ENCODE results near the gene TOM1L2. TPM values are rescaled to one million over a fixed set of nuclear protein-coding genes. Genes with fewer than 3 reads are reported as not detected.

TOM1L2 gene
- total RNA-seq, 1 experiment from 2014 or later, result 24.1 TPM

DNA sequence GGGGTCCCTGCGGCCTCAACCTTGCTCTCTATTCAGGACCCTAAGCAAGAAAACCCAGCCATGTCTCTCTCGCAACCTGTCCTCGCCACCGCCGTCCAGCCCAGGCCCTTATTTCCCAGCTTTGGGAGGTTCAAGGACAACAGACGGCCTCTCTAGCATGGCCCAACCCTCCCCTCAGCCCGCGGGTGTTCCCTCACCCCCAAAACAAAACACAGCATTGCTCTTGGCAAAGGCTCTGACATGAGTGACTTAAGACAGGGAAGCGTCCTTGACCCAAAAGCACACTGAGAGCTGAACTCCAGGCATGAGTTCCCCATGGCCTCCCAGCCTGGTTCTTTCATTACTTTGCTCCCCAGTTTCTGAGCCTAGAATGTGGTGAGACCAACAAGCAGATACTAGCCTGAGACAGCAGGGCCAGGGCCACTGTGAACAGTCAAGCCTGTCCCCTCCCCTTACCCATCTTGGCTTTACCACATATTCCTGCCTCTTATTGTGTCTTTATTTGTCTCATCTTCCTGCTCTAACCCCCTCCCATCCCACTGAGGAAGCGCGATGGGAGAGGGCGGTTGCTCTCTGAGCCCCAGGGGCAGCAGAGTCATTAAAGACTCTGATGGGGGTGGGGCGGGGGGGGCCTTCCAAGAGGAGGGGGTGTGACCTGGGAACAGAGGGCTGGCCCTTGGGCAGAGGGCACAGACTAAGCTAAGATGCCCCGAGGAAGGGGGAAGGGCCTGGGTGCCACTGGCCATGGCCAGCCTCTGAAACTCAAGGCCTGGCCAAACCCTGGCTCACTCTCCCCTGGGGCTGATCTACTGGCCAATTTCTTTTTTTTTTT, 147.2 kb downstream of the TOM1L2 start (continued):
- TF ChIP-seq POLR2AphosphoS5 (IDR thresholded peaks at IDR 0.05; ENCODE audit: low read depth, low read length), result no peak
- TF ChIP-seq CEBPB (IDR thresholded peaks at IDR 0.05; ENCODE audit: low read depth), result no peak
- no peak for TF ChIP-seq FOSL1 (IDR thresholded peaks at IDR 0.05; ENCODE audit: low read depth)
- TF ChIP-seq RAD21 (IDR thresholded peaks at IDR 0.05; ENCODE audit: low read depth), result no peak
- TF ChIP-seq JUND (IDR thresholded peaks at IDR 0.05), result no peak

GRCh38 chr17:17824119-17824782, 147.9 kb downstream of the TOM1L2 start:
- POLR2A ChIA-PET, result interaction anchor here (6.1 kb wide), 1 partner anchor 13 kb away, joined by 112 read pairs; the partner anchor contains the start of gene SREBF1
- 0 out of 2 replicates have a peak, but pooled peaks have one; percentile 6 for ATAC-seq
- Histone ChIP-seq H3K27me3 (ENCODE audit: insufficient read depth, low read length) (no peaks in the 10 kb centered on the region), H3K4me2 (ENCODE audit: low read length) (peak overlapping the region; percentile 83), H4K20me1 (ENCODE audit: insufficient read depth) (no peaks in the 10 kb centered on the region; the same call in 1 of the 2 replicates), H3K9me3 (ENCODE audit: control insufficient read depth in 1 of 2, insufficient read depth in 1 of 2, low read depth in 1 of 2, low read length in 2 of 2) (no peaks in the 10 kb centered on the region), H3K9me2 (ENCODE audit: insufficient read depth) (no peaks in the 10 kb centered on the region), H3K27ac (ENCODE audit: low read depth, low read length) (peak overlapping the region; percentile 98), H3K4me1 (ENCODE audit: control insufficient read depth in 1 of 2, insufficient read depth in 2 of 2, low read length in 2 of 2) (peaks cover 90 to 95% of the 10 kb centered on the region in 2 experiments), H3K4me3 (replicated peaks in 1 of 2; ENCODE audit: low read depth in 1 of 2, low read length in 2 of 2) (peak overlapping the region; percentile 19 to 48), H3K36me3 (ENCODE audit: control insufficient read depth in 1 of 2, insufficient read depth in 2 of 2, low read length in 2 of 2) (peaks cover 0 to 24% of the 10 kb centered on the region in 2 experiments; a peak in 3 of 4 replicates), H2AFZ (ENCODE audit: low read depth, low read length, poor library complexity, severe bottlenecking) (no peak overlapping the region), H3K79me2 (ENCODE audit: insufficient read depth, low read length) (peaks cover 96% of the 10 kb centered on the region), H3K9ac (ENCODE audit: low read length) (peak overlapping the region; percentile 70)
- no peak for DNase-seq (ENCODE audit: low read depth, low spot score)
- RAD21 ChIA-PET (ENCODE audit: low non-redundant PET in 1 of 2, low total read pairs in 2 of 2, uncharacterized antibody in 2 of 2, unreplicated experiment in 2 of 2), result interaction anchor here in 1 of 2 experiments (1.0 kb wide), 1 partner anchor 12 kb away, joined by 3 read pairs; no protein-coding TSS in a partner anchor
- intact Hi-C loops (cut with micrococcal nuclease), result no loop called here
- CTCF ChIA-PET, result interaction anchor here (0.8 kb wide), 1 partner anchor 12 kb away, joined by 4 read pairs; the partner anchor contains the start of gene SREBF1
- TSS peak; percentile 81 for BruUV-seq (replicated peaks)
- TF ChIP-seq CBX3 (IDR thresholded peaks at IDR 0.05; ENCODE audit: low read depth) (no peak), ZFX (IDR thresholded peaks at IDR 0.05) (peak; percentile 48; the same call in 1 of the 2 replicates)
